ENCODE measurements around the gene MYZAP. TPM values are rescaled to one million over a fixed set of nuclear protein-coding genes. Genes with fewer than 3 reads are reported as not detected.

The MYZAP gene
- polyA plus RNA-seq, 6 donors from 2014 or later, result 4.5 to 15.3 (median 7.4) TPM

Other genes with a start within 250 kb of the MYZAP start
- under 1 TPM in 2 of 6 donors, not detected in 4; 0.09 TPM for gene CGNL1, start 215.4 kb upstream of the MYZAP start, polyA plus RNA-seq (ENCODE audit: low read depth in 6 of 6)
- 10 to 100 TPM; 62.5 to 75.8 (median 73.1) TPM for gene POLR2M, start 114.8 kb downstream of the MYZAP start, polyA plus RNA-seq (ENCODE audit: low read depth in 6 of 6)